NCI-H460 (cell line): ENCODE measurements around the gene TPH1. TPM values are rescaled to one million over a fixed set of nuclear protein-coding genes. Genes with fewer than 3 reads are reported as not detected.

Experiments used
- DNase-seq: peaks from one replicate; pipeline ENCODE4 v3.0.0-alpha.2; 2016; ENCODE audit warnings: low read depth; ENCODE audit errors: extremely low read depth
- polyA plus RNA-seq: library from polyadenylated mRNA; depleted of rRNA; stranded (reverse); fragments of >200 nt; gene quantifications from 2 replicates; pipeline ENCODE4 v1.2.3, GENCODE V29; 2014; cell fraction: nucleus; rRNA removed
- total RNA-seq: library from RNA; depleted of rRNA; stranded (reverse); fragments of >200 nt; shearing (Covaris generic); gene quantifications from 2 replicates; pipeline ENCODE4 v1.2.3, GENCODE V29; 2014; rRNA removed

TPH1 gene
- total RNA-seq, result 0.02 and 0.03 TPM in 2 replicates
- 0.14 and 0.44 TPM in 2 replicates for polyA plus RNA-seq

DNA sequence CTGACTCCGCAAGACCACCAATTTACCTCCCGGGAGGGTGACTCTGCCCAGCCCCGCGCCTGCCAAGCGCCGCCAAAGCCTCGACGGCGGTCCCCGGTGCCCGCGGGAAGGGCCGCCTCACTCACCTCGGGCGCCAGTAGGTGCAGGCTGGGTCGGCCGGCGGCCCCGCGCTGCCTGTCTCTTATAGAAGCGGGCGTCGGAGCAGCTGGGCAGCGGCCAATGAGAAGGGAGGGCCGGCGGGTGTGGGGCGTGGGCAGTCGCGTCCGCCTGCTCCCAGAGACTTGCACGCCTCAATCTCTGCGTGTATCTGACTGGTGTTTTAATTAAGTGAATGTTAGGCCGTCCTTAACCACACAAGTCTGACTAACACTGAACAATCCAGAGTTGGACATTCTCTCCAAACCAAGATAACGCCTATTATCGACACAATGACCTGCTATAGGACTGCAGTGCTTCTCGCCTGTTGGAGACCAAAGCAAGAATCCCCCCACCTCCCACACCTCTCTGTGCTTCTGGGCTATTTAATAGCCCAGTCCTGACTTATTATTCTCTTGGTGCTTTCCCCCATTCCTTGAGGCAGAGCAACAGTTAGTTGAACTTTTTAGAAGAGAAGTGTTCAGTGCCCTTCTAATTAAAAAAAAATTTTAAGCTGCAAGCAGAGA, at the start of gene TPH1:
TPH1 (minus strand) TSS at position 154 of the 662 bp plus-strand sequence. CDS start 5,507 bp downstream, outside the sequence.
- DNase-seq, result peak; percentile 1

DNA sequence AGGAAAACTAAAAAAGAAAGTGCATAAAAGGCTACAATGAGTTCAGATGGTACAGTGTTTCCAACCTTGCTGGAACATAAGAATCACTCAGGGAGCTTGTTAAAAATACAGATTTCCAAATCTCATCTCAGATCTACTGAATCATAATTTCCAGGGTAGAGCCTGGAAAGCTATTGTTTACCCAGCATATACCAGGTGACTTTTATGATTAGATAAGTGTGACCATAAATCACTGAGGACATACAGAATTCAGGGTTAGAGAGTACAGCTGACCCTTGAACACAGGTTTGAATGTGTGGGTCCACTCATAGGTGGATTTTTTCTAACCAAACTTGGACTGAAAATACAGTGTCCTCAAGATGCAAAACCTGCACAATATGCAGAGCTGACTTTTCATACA, 47.9 kb upstream of the TPH1 start:
- no peak for DNase-seq

DNA sequence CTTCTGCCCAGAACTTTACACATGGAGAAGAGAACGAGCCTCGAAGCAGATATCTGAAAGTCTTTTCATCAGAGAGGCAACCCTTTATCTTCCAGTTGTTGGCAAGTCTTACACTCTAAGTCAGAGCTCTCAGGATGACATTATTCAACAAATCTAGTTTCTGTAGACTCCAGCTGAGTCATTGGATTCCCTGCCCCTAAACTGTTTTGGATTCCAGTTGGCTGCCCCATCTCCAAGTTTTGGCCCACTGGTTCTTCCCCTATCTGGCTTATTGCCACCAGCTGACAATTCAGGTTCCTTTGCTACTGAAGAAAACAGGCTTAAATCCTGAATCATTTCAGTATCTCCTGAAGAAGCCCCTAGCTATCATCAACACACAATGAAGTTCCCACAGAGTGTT, 45.7 kb upstream of the TPH1 start:
- DNase-seq, result no peak

DNA sequence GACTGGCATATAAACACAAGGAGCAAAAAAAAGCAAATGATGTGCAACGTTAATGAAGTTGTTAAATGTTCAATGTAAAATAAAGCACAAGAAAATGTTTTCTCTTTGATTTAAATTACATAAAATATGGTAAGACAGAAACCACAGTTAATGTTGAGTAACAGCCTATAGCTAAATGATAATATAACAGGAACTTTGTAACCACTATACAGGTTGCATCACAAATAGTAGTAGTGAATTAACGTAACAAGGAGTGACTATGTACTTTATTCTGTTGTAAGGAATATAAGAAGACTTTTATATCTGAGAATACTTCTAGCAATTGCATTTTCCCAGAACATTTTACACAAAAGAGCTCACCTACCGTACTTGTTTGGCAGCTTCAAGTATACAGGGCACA, 42.9 kb upstream of the TPH1 start:
- no peak for DNase-seq

DNA sequence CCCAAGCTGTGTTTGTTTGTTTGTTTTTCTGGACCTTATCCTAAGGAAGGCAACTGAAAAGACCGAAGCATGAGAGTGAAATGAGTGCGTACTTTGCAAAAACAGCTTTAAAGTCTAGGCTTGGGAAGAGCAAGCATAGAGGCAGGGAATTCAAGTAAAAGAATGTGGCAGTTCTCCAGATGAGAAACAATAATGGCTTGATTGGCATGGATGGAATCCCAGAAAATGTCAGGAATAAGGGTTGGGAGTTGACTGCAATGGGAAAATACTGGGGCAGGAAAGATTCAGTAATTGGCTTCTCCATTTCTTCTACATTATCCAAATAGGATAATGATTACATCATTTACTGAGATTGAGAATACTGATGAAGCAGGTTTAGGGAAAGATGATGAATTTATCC, 42.3 kb upstream of the TPH1 start:
- no peak for DNase-seq

DNA sequence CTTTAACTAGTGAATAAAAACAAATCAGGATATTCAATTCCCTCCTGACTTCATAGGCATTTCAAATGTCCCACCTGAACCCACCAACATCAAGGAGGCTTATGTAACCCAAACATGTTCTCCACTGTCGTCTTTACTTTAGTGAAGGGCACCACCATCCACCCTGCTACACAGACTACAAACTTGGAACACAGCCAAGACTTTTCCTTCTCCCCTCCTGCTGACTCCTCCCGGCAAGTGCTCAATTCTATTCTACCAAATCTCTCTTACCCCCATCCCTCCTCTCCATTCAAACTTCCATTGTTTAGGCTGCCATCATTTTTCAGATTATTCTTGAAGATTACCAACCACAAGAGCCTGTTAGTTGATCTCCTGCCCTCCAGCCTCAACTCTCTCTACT, 35.5 kb upstream of the TPH1 start:
- no peak for DNase-seq

DNA sequence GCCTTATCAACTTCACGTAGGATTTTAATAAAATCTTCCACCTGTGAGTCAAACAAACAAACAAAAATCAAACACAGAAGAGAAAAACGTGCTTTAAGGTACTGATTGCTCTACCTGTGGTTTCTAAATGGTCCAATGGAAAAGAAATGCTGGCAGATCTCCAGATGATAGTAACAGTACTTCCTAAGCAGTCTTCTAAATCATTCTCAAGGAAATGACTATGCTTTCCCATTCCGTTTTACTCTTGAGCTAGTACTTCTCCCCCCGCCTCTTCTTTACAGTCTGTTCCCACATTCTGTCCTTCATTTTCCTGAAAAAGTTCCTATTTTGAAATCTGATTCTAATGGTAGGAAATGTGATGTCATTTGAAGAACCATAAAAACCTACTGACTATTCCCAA, 34.4 kb upstream of the TPH1 start:
- no peak for DNase-seq

DNA sequence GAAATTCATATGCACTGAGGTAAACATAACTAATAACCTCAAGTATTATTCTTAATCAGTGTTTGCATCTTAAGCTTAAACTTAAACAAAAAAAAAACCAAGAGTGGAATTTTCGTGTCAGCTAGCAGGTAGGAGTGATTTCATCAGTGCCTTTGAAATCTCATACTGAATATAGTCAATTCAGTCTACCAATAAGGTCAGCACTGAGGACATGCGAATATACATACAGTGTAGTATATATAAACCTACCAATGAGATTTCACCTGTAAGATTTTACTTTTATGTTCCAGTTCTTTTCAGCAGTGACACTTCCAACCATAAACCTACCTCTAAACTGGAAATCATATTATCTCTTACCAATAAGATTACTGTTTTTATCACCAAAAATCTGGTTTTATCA, 32.8 kb upstream of the TPH1 start:
- DNase-seq, result no peak

DNA sequence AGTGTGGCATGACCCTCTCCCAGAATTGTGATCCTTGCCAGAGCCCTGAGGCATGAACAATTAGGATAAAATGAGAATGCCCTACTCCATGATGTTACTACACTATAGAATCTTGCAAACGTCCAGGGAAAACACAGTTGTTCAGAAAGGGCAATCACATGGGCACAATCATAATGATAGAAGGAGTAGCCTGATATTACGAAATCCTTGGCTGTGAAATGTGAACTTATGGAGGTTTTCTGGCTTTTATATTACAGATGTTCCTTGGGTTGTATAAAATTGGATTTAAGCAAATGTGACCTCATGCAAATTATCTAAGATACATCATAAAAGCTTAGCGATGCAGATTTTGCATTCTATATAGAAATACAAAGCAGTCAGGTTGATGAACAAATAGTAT, 29.4 kb upstream of the TPH1 start:
- no peak for DNase-seq

DNA sequence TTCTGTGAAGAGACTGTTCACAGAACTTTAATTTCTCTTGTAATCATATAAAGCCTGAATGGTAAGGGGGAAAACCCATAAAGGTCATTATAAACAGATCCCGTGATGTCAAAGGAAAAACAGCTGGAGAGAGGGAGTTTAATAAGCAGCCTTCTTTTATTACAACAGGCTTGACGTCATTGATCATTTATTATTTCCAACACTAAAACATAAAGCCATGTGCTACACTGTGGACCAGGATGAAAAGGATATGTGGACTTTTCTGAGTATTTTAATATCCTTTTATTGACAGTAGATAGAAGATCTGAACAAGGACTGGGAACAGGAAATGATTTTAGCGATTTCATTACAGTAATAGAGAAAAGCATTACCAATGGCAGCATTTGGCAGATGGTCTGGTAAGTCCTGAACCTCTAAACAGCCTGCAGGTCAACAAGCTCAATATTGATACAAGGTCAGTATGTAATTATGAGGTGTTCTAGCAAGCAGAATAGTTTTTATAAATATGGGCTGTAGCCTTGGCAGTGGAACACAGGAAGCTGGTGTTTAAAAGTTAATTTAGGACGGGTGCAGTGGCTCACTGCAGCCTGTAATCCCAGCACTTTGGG, 25.1 kb upstream of the TPH1 start:
- no peak for DNase-seq

DNA sequence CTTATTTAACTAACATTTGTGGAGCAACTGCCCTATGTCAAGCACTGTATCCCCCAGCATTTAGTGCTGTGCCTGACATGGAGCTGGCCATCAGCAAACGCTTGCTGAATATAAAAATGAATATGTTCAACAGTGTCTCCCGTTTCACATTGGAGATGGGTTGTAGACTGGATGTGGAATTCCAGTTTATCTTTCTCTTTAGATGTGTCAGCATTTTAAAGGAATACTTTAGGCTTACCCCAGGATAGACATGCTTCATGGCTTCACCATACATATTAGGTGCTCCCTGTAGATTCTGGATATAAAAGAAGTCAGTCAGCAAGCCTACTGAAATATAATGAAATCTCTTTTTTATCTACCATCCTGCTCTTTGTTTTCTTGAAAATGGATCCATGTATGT, 21.3 kb upstream of the TPH1 start:
- DNase-seq, result no peak

DNA sequence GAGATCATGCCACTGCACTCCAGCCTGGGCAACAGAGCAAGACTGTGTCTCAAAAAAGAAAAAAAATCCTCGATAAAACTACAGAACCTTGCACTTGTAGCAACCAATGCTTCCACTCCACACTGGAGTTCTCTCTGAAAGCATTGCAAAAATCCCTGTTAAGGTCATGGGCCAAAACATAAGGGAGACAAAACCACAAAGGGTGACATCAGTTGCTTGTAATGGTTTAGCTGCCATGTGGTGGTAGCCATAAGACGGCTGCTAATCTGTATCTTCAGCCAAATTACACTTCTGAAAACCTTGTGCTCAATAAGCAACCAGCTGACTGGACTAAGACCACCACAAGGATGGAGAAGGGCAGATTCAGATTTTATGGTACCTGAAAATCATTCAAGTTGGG, 20.6 kb upstream of the TPH1 start:
- no peak for DNase-seq

DNA sequence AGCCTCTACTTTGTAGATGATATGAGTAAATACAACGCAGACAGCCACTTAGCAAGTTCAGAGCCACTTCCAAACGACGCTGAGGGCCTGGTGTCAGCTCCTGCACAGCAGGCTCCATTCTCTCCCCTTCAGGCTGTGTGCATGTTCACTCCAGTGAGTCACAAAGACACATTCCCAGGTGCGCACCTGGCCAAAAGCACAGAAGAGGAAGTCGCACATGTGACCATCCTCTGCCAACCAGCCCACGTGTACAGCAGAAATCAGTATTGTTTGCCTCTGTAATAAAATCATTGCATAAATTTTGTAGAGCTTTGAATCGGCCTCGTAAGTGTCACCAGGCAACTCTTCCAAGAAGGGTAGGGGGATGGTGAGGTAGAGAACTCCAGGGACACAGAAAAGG, 19.5 kb upstream of the TPH1 start:
- DNase-seq, result no peak

DNA sequence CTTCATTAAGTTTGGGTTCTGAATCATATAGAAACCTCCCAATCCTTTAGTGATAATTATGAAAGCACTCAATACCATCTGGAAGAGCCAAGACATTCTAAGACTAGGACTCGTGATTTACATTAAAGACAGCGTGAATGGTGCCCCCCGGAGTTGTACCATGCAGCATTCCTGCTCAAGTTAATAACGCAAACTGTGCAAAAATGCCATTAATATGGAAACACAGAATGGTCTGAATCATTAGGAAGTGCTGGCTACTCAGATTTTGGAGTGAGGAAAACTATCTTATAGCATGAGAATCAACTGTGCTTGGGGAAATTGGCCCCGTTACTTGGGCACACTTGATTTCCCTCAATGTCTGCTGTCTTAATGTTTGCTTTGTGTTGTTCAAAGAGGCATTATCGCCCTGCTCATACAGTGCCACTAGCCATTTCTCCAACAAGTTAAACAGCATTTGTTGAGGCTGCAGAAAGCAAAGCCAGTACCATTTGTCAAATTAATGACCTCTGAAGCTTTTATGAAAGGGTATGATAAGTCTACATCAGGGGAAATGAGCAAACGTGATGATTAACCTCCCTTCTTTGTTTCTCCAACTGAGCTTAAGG, 18.5 kb upstream of the TPH1 start:
- DNase-seq, result no peak

DNA sequence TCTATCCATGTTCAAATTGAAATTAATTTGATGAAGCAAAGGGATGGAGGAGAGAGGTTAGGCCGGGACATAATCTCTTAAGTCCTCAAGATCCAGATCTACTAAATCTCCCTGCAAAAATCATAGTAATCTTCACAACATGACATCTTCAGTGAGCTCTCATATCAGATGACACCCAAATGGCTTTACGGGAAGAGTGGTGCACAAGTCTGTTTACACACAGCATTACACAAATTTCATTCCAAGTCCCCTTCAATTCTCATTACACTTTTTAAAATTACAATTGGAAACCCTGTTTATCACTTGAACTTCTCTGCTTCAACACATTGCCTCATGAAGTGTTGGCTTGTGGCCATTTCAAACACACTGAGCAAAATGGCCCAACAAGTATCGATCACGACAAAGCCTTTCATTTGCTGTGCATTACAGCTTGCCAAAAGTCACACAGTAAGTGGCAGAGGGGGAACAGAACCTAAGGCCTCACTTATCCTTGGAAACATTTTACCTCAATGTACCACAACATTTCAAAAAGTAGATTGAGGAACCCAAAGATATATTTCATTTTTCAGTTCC, 17.9 kb upstream of the TPH1 start:
- no peak for DNase-seq

DNA sequence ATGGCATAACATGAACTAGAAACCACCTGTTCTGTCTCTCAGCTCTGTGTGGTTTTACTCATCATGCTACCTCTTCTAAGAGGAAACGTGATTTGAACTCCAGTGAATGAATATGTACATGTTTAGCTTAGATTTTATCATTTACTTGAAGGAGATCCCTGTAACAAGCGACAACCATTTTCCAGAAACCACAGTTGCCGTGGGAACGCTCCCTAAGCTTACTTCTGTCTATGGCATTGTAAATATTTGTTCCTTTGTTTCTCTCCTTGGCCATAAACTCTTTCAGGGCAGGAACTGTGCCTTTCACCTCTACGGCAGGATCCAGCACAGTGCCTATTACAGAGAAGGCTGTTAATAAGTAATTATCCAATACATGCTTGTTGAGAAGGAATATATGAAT, 17.1 kb upstream of the TPH1 start:
- no peak for DNase-seq

DNA sequence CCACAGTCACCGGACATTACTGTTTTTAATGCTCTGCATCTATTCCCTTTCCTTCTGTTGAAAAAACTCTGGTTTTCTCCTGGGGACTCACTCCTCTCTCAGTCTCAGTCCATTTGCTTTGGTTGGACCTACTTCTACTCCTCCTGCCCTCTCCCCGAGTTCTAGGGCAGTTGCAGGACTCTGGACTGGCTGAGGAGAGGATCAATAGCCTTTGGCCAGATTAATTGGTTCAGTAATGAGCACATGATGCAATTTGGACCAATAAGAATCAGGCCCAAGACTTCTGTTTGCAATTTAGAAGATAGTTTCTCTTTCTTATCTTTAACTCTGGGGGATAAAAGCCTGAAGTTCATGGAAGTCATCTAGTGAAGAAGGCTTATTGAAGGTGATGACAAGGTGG, 15.3 kb upstream of the TPH1 start:
- no peak for DNase-seq

DNA sequence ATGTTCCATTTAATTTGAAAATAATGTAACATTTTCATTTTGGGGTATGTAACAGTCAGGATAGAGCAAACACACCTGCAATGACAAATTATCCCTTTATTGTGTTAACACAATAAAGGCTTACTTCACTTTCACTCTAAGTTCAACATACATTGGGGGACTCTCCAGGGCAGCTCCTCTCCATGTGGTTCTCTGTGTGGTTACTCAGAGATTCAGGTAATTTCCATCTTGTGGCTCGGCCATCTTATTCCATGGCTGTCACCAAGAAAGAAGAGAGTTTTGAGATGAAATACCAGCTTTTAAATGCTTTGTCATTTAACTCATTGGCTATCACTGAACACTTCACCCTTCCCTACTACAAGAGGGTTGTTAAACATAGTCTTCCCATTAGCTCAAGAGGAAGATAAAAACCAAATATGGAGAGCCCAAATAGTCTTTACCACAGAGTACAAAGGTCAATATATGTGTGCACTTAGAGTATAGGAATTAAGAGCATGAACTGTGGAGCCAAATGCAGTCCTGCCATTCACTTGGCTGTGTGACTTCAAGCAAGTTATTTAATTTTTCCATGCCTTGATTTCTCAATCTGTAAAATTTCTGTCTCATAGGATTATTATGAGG, 10.6 kb upstream of the TPH1 start:
- no peak for DNase-seq

DNA sequence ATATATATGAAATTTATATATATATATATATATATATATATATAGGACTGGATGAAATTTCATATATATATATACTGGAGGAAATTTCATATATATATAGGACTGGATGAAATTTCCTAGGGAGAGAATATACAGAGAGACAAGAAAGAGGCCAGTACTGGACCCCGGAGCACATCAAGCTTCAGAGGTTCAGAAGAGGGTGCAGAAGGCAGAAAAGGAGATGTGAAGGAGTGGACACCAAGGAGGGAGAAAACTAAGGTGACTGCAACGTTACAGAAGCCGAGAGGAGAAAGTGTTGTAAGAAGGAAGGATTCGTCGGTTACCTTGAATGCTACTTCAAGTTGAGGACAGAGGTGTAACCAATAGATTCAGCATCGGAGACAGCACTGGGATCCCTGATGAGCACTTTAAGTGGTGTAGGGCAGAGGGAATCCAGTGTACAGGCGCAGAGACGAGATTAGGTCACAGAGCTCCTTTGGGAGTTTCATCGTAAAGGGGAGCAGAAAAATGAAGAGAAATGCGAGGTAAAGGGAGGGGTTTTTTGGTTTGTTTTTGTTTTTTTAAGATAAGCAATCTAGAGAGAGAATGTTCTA, 8.5 kb upstream of the TPH1 start:
- no peak for DNase-seq

DNA sequence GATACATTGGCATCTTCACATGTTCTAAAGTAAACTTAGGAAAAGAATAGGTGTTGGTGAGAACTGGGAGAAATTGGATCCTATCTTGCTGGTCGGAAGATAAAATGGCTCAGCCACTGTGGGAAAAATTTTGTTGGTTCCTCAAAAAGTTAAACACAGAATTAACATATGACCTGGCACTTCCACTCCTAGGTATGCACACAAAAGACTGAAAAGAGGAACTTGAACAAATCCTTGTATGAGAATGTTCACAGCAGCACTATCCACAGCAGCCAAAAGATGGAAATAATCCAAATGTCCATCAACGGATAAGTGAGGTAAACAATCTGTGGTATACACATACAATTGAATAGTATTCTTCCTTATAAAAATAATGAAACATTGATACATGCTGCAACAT, 4.8 kb upstream of the TPH1 start:
- no peak for DNase-seq

DNA sequence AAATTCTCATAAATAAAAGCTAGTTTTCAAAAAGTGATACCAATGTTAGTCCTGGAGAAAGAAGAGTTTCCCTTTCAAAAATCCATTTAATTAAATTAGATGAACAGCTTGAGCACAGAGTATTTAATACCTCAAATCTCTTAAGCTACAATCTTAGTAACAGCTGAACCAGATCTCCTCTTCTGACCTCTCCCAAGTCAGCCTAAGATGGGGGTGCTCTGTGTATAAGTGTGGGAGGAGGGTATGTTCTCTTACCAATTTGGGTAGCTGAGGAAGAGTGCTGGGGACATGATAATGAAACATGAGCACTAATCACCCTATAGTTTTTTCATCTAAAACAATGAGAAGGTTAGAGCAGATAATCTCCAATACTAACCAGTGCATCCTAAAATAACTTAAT, 9.6 kb downstream of the TPH1 start:
- DNase-seq, result no peak
